ENCODE data around the gene NR1I3.

DNA sequence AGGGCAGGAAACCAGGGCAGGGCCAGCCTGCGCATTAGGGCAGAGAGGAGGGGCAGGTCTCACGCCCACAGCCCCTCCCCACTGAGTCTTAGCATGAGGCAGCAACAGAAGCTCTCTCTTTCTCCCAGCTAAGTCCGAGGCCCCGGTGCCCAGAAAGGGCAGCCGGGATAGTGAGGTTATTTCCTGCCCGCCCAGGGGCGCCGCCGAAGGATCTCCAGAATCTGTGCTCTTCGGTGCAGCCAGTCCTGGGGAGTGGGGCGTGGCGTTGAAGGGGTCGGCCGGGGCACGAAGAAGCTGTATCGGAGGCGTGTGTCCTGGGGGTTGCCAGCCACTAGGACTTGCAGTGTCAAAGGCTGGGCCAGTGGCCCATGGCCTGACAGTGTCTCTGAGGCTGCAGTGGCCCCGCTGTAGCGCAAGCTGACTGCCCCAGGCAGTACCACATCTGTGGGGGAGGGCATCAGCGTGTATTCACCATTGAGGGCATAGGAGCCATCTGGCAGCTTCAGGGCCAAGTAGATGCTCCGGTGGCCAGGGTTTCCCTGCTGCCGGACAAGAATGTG, 47.0 kb downstream of the NR1I3 start:
- TF ChIP-seq MYC (IDR thresholded peaks at IDR 0.05; ENCODE audit: low read depth, low read length), result no peak
- no peak for TF ChIP-seq POLR2A (IDR thresholded peaks at IDR 0.05; ENCODE audit: extremely low read depth, insufficient read length)
